Fibroblast of peridontal ligament (primary cell): ENCODE measurements around the gene FBXW4.
"Not testable (repeated sequence)": the region's sequence is repeated elsewhere in the genome, so short reads cannot be mapped to it uniquely, and the experiment has no call there.

Experiments used
- DNase-seq: peaks from one replicate; pipeline ENCODE4 v3.0.0-alpha.2; 2010; ENCODE audit errors: extremely low read depth

Gene FBXW4

DNA sequence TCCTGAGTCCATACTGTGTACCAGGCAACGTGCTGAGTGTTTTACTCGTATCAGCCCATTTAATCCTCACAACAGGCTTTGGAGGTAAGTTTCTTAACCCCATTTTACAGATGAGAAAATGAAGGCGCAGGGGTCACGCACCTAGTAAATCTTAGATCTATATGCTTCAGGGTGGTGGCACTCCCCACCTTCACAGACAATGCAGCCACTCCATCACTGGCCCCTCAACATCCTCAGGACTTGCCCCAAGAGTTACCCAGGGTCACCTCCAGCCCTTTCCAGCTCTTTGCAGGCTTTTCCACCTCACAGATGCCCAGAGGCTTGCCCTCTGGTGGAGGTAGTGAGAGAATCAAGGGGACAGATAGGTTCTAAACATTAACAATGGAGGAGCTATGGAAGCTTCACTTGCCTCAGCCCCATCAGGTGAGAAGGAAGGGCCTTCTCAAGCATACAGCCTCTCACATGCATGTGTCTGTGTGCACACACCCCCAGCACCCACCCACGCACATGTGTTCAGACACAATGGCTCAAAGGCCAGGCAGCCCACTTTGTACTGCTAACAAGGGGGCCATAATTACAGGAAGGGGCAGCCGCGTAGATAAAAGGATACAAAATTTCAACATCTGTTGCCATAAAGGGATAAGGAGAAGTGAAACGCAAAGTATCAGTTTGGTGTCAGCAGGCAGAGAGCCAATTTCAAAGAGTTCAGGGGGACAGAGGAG is 77.7 kb downstream of the FBXW4 start:
- no peak for DNase-seq

DNA sequence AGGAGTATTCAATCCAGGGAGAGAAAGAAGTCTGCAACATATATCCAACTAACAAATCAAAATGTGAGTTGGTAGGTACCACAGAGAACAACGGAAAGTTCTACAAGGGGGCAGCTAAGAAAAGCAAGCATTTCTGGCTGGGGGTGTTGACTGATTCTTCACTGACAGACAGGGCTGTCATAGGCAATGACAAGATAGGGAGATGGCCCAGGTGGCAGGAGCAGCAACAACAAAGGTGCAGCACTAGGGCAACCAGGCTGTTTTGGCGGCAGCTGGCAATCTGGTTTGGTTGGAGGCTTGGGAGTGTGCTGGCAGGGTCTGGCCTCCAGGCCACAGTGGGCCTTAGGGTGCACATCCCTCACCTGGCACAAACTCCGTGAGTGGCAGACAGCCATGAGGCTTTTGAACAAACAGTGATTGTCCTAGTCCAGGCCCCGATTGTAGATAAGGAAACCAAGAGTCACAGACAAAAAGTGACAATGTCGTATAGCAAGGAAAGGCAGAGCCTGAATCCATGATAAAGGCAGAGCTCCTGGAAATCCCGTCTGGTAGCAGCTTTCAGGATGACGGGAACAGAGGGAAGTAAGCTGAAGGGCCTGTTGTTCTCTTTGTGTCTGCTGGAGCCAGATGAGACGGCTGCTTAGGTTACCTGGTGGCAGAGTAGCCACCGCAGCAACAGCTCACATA is 78.4 kb downstream of the FBXW4 start:
- no peak for DNase-seq

DNA sequence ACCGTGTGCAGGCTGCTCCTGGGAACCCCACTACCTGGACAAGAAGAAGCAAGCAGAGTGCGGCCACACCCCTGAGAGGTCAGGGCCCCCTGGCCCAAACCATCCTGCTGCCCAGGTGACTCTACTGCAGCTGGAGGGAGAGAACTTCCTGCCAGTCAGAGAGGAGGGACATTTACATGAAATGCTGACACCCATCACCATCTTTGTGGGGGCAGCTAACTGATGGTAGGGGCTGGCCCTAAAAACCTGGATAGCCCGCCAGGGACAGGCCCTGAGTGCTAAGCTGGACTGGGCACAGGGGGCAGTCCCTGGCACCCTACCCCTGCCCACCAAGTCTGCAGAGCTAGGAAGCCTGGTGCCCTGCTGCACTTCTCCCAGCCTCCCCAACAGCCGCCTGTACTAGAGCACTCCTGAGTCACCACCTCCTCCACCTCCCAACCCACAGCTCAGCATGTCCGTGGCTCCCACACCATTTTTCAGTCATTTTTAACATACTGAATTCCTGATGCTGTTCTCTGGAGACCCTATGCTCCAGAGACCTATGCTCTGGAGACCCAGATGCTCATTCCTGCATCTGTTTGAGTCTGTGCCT is 79.3 kb downstream of the FBXW4 start:
- DNase-seq, result no peak

DNA sequence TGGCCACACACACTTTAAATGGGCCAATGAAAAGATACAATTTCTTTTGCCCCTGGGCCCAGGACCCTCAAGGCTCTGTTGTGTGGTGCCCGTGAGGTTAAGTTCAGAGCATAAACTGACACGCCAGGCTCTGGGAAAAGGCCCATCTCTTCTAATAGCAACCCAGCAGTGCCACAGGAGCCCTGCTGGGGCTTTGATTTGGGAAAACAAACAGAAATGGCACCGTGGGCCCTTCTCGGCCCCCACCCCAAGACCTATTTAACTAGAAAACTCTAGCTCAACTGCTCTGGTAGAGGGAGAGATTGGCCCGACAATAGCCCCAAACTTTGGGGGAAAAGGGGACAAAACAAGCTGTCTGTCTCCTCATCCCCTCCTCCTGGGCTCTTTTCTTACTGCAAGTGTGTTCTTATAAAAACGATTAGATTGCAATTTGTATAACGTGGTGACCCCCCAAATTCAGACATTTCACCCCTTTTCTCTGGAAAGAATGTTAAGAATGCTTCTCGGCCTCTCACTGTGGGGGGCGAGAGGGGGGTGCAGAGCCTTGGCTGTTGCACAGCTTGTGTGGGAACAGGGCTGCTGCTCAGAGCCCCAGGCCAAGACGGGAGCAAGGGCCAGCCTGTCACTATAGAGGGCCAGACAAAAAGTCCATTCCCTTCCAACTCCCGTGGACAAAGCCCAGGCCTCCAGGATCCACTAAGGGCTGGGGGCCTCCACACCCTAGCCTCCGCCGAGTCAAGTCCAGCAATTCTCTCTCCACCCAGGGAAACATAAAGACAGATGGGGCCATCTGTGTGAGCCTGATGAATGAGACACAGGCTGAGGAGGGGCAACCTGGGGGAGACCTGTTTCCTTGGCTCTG is 80.1 kb downstream of the FBXW4 start:
- DNase-seq, result no peak

DNA sequence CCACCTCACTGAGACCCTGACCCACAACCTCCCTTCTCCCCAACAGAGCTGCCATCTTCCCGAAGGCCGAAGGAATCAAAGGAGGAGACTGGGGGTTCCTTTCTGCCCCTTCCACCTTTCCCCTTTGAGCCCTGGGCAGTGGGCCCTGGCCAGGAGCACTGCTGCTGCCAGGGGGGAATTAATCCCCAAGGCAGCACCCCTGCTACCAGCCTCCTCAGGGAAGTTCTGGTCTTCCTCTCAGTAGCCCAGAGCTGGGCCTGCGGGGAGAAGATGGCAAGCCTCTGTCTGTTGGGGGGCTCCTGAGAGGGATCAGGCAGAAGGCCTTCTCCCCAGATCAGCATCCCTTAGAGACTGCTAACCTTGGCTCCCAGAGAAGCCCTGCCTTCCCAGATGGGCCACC is 81.3 kb downstream of the FBXW4 start:
- DNase-seq, result no peak

DNA sequence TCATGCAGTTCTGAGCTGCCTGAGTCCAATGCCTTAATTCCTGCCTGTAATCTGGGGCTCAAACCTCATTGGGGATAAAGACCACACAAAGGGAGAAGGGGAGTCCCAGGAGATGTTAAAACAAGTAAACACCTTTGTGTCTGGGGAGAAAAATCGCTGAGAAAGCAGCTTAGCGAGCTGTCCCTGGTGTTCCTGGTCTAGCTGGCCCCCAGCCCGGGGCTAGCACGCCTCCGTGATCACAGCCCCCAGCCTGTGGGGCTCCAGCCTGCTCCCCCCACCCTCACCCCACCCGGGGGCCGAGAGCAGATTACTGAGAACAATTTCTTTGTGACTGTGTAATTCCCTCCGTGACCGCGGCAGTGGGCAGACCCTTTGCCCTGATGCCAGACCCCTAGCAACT is 82.1 kb downstream of the FBXW4 start:
- no peak for DNase-seq

DNA sequence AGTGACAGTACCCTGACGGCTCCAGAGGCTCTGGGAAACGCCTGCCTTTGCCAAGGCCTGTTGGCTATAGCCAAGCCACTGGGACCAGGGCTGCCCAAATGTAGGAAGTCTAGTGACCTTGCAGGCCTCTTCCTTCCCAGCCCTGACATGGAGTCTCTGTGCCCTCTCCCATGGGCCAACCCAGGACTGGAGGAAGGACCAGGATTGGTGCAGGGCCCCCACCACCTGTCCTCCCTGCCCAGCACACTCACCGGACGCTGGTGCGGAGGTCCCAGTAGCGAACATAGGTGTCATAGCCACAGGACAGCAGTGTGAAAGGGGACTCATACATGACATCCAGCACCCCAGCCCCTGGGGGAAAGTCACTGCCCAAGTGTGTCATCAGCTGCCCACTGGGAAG is 82.9 kb downstream of the FBXW4 start:
- DNase-seq, result no peak

DNA sequence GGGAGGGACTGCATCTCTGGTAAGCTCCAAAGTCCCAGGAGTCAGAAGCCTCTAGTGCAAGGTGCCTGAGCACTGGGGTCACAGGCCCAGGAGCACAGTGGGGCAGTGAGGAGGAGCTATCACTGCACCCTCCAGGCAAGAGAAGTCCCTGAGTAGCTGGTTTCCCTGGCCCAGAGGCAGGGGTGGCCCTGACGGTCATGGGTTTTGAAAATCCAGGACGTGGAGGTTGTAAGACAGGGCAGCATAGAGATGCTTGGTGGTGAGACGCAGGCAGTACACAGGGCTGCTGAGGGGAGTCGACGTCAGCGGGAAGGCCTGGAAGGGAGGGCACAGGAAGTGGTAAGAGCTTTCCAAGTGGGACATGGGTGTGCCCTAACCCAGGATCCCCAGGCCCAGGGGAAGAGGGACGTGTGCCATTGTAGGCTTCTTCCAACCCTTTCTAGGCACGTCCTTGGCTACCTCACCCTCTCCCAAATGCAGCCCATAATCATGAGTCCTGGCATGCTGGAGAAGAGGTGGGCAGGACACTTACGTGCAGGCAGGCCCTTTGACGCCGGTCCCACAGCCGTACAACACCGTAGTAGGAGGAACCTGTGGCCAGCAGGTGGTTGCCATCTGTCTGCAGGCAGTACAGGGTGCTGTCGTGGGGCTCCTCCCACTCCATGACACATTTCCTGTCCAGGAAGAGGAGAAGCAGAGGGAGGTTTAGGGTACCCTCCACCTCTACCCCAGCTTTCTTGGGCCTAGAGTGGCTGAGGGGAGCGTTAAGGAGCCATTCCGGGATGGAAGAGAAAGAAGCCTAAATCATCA is 83.7 kb downstream of the FBXW4 start:
- DNase-seq, result no peak

DNA sequence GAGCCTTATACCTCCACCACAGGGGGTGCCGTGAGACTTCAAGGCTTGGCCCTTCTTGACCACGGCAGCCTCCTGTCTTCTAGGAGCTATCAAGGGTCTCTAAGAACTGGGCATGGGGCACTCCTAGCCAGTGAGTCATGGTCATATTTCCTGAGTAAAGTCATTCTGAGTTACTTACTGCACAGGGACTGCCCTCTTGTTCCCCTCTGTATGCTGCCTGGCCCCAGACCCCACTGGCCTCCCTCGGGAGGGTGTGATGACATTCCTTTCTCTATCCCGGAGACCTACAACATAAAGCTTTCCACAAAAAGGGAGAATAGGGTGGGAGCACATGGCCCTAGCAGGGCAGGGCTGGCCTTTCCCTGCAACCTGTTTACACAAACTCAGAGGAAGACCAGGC is 85.5 kb downstream of the FBXW4 start:
- DNase-seq, result no peak

DNA sequence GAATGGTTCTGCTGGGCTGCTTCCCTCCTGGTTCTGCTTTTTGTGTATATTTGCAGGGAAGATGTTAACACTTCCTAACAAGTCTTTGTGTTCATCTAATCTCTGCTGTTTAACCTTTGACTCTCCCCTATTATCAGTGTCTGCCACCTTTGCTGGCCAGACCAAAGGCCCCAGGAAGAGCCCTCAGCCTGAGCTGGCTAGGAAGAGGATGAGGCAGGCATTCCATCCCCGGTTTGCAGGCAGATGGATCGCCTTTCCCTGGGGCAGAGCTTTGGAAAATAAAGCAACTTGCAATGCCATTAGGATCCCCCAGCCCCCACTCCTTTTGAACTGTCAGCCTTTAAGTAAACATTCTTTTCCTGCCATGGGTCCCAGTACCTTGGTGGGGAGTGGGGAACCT is 87.8 kb downstream of the FBXW4 start:
- no peak for DNase-seq

DNA sequence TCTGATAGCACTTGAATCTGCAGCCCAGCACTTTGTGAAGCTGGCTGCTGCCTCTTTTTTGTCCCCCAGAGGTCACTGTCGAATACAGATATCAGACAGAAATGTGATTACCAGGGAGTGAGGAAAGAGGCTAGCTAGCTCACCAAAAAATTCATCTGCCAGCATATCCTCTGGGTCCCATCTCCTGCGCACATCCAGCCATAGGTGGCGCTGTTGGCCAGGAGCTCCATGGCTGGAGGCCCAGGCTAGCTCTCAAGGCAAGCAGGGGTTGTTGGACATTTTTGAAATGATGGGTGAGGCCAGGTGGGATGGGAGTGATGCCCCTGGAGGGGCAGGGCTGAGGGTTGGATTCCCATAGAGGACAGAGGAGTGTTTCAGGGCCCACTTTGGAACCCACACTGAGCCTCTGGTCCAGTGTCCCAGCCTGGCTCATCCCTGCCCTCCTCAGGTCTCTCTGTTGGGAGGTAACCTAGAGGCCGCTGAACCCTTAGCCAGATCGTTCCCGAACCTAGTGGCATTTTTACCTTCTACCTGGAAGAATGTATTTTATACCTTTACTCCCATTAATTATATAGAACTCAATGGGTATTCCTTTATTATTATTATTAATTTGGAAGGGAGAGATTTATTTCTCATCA is 92.1 kb downstream of the FBXW4 start:
- peak; percentile 75 for DNase-seq

DNA sequence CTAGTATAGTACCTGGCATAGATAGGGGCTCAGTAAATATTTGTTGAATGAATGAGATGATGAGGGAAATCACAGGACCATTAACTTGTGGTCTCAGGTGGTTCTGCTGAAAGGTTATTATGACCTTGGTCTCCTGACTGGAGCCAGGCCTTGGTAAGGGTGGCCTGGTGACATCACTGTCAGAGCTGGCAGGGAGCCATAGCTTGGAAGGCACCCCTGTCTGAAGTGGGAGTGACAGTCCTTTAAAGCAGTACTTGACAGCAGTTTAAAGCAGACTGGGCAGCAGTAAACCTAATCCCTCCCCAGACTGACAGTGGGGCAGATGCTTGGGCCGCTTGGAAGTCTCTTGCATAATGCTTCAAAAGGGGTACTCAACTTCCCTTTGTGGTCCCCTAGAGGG is 93.4 kb downstream of the FBXW4 start:
- no peak for DNase-seq

DNA sequence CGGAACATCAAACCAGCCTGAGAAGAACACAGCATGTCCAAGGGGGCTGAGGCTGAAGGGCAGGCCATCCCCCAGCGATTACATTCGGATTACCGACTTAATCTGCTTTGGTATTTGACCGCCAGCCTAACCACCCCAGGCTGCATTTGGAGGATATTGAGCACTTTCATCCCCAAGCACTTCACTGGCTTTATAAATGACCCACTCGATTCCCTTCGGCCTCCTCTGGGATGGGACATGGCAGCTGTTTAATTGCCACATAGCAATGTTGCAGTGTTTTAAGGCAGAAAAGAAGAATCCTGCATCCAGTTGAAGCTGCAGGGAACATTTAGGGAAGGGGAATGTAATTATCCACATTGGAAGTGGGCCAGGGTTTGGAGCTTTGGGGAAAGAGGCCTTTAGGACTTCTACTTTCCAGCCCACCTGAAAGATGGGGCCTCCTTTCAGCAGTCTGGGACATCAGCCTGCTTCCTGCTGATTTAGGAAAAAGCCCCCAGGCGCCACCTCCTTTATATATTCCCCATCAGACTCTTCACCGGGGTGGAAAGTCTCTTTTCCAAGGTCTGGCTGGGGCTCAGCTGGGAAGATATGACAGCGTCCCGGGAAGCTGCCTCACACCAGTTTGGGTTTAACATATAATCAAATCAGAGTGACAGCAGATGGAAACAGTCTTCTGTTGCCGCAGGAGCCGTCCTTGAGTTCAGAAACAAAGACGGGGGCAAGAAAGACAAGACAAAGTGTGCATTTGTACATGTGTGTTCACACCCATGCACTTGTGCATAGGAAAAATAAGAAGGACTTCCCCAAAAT is 97.7 kb downstream of the FBXW4 start:
- no peak for DNase-seq

DNA sequence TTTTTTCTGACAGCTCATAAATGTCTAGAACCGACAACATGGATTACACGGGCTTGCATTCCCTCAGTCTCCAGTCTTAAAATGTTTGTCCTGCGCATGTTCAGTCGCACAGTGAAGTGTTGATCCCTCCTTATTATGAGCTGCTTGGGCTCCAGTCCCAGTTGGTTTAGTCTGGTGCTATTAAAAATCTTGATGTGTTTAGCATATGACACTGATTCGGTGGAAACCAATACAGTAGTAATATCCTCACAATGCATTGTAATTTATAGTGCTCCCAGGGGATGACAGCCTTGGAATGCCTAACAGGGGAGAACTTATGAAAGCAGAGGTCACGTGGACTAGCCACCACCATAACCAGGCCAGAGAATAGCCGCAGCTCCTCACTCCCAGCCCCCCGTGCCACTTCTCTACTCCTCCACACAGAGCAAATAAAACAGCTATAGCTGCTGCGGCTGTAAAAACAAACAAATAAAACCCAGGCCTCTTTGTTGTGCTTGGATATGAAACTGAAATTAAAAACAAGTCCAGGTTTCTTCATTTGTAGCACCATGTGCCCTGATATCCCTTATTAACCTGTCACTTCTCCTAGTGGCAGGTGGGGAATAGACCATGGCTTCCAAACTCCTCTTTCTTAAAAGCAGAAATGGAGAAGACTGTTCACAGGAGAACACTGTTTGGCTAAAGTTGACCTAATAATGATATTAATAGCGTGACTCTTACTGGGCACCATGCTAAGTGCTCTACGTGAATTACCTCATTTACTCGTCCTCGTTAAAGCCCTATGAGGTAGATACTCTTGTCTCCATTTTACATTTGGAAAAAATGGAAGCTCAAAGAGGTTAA is 99.2 kb downstream of the FBXW4 start:
- no peak for DNase-seq

DNA sequence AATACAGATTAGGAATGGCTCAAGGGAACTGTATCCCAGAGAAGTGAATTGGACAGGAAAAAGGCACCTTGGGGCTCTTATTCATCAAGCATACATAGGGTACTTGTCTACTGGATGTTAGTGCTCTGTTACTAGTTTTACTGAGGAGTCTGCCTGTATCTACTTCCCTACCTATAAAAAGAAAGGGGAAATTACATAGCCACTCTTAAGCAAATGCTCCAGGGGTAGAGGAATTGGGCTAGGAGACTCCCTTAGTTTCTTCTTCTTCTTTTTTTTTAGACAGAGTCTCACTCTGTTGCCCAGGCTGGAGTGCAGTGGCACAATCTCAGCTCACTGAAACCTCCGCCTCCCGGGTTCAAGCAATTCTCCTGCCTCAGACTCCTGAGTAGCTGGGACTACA is 101.6 kb downstream of the FBXW4 start:
- not testable (repeated sequence) for DNase-seq

DNA sequence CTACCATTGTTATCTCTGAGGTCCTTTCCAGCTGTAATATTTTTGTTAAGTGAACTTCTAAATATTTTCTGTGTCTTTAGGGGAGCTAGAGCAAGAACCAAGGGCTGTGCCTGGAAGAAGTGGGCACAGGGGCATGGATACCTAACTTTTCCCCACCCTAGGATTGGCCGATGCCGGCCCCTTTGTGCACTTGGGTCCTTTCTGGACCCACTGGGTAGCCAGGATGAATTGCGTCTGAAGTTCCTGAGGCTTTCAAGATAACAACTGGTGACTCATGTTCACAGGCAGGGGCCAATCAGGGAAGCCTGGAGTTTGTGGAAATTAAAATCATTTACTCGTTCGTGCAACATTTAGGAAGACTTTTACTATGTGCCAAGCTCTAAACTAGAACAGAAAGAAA is 106.1 kb downstream of the FBXW4 start:
- peak; percentile 57 for DNase-seq

DNA sequence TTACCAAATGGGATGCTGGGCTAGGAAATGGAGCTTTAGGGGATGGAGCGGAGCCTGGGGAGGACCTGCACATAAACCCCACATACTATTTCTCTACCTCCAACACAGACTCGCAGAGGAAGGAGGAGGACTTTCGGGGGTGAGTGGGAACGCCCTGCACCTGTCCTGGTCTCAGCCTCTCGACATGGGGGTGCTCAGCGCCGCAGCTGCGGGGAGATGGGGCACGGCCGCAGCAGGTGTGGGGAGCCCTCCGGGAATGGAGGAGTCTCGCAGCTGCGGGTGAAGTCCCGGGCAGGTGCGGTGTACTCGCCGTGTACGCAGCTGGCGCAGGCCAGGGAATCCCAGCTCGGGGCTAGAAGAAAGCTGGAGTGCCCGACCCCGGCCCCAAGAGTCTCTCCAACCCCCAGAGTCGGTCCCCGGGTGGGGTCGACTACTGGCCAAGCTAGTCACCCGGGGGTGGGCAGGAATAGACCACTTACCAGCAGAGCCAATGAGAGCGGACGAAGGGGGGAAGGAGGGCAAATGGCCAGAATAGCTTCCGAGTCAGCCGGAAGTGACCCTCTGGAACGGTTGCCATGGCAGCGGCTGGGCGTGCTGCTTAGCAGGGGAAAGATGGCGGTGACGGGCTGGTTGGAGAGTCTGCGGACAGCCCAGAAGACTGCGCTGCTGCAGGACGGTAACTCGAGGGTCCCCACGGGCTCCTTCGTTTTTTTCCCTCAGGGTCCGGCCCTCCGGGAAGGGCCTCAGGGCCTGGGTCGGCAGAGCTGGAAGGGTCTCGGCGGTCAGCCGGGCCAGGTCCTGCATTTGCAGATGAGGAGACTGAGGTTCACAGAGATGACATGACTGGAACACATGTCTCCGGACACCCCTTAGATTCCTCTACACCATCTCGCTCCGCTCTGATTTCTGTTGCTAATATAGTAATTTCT is 107.0 kb downstream of the FBXW4 start, which contains the start of the genes DPCD and POLL:
Gene DPCD, plus strand, starts transcription at position 597 of the 929 bp plus-strand sequence. Its CDS starts 16 bp downstream, at position 613.
Gene POLL, minus strand, starts transcription at position 533 of the 929 bp plus-strand sequence. CDS start 897 bp downstream, outside the sequence.
- DNase-seq, result peak; percentile 94

DNA sequence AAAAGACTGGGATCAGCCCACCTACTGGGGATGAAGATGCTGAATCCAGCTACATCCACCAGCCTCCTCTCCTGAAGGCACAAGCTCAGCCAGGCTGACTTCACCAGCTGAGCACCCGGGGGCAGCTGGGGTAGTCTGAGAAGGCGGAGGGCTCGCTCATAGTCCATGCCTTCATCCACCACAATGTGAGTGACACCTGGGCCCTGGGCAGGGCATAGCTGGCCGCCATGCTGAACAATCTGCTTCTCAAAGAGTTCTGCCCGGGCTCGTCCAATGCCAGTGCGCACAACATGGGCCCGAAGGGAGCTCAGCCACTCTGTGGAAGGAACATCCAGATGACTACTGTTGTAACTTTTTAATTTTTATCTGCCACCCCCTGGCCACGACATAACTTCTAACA is 109.1 kb downstream of the FBXW4 start:
- no peak for DNase-seq
